GM21447 (cell line): Measurements from ENCODE around the gene ADAMTS17.
"Not testable (repeated sequence)": the region's sequence is repeated elsewhere in the genome, so short reads cannot be mapped to it uniquely, and the experiment has no call there.

Experiments
- ATAC-seq: cut with Tn5 transposase; IDR thresholded peaks from one replicate; pipeline ENCODE4 v1.9.1; 2021; ENCODE audit not compliant: unreplicated experiment

ADAMTS17 gene

DNA sequence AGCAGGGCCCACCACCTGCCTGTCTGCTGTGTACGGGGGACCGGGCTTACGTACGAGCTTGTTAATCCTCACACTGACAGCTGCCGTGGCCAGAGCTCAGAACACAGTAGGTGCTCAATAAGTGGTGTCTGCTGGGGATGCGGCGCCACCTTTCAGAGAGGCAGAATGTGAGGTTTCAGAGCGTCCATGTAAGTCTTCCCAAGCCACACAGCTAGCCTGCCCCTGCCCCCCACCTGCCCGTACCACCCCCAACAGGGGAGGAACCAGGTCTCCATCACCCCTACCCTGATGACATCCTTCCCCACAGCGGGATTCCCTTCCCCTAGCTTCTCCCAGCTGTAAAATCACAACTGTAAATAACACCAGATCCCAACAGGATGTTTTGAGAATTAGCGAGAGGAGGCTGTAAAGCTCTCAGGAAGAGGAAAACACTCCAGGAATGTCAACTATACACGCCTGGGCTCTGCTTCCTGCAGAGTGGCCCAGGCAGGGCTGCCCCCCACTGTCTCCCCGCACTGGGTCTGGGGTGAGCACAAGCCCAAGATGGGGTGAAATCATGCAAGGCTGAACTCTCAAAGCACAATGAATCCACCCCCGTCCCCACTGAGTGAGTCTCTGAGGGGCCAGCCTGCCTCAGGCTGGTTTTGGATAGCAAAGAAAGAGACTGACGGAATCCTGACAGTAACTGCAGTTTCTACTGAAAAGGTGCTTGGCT lies 358.4 kb downstream of the ADAMTS17 start:
- no peak for ATAC-seq

DNA sequence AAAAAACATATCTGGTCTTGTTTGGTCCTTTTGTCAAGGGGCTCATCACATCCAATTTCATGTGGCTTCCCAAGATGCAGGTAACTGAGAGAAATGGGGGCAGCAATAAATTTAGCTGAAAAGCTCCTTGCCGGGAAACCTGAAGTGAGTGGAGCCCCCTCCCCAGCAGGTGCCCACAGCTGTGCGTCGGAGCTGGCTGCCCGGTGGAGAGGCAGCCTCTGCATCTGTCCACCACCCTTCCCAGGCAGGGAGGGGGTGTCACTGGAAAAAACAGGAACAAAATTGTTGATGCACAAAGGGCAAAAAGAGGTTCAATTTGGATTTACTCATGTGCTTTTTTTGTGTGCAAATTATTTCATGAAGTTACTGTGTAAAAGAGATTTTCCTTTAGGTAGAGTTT lies 359.1 kb downstream of the ADAMTS17 start:
- no peak for ATAC-seq

- no peak for ATAC-seq
These were observed 359.7 kb downstream of the ADAMTS17 start for GRCh38 chr15:99981839-99982658.

DNA sequence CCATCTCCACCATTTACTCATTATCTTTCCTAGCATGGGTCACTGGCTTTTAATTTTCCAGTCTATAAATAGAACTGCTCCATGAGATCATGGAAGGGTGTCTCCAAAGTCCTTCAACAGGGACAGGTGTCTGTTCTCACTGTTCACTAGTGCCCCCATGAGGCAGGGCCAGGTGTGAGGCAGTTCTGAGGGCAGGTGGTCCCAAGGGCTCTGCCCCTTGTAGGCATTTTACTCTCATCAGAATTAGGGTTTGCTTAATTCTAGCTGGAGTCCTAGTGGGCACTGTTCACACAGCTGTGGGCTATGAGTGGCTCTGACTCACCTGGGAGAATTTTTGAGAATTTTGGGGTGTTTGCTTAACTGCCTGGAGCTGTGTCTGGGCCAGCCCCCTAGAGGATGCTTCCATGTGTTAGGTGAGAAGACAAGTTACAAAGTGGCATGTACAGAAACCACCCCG lies 360.6 kb downstream of the ADAMTS17 start:
- ATAC-seq, result no peak

GRCh38 chr15:99980752-99981151 lies 361.0 kb downstream of the ADAMTS17 start:
- no peak for ATAC-seq

DNA sequence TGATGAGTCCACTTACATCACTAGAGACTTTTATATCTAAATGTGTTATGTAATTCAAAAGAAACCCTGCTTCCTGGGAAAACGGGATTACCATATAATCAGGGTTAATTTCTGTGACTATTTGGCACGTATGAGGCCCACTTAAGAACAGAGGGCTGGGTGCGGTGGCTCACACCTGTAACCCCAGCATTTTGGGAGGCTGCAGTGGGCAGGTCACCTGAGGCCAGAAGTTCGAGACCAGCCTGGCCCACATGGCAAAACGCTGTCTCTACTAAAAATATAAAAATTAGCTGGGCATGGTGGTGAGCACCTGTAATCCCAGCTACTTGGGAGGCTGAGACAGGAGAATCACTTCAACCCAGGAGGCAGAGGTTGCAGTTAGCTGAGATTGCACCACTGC lies 361.9 kb downstream of the ADAMTS17 start:
- ATAC-seq, result not testable (repeated sequence)

DNA sequence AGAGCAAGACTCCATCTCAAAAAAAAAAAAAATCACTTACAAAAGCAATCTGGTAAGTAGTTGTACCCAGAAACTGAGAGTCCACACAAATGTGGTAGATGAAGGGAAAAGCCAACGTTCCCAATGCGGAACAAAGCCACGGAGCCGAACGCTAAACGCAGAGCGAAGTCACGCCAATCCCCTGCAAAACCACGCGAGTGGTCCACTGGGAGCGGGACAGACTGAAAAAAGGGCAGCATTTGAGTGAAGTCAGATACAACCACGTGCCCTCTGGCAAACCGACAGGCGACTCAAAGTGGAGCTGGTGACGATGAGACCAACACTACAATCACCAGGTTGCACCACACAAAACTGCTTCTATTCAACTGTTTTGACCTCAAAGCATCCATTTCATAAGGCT lies 362.4 kb downstream of the ADAMTS17 start:
- no peak for ATAC-seq

DNA sequence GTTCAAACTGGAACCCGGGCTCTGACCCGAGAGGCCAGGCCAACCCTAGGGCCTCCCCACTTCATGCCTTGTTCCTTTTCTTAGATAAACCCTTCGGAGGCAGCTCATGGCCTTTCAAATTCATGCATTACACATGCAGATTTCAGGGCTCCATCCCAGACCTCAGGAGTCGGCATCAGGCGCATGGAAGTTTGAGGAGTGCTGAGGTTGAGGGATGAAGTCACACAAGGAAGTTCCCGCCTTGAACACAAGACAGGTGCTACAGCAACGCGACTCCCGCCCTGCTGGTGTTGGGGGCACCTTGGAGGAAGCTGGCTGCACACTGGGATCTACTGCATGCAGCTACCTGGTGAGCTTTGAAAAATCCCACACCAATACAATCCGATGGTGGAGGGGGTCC lies 363.3 kb downstream of the ADAMTS17 start:
- ATAC-seq, result no peak

DNA sequence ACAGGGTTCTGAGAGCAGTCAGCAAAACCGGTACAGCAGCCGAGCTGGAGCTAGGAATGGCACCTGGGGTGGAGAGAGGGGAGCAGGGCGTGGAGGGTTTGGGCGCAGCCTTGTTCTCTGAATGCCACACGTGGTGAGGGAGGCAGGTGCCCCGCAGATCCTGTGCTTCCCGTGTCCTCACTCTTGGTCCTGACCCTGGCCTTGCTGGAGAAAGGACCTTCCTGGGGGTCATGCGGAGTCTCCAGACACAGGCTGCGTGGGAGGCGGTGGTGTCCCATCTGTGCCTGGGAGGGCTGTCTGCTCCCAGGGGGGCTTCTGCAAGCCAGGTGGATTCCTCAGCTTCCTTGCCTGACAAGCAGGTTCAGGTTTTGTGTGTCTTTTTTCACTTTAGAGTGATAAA lies 363.8 kb downstream of the ADAMTS17 start:
- ATAC-seq, result no peak

GRCh38 chr15:99976811-99977271 lies 364.9 kb downstream of the ADAMTS17 start:
- no peak for ATAC-seq

DNA sequence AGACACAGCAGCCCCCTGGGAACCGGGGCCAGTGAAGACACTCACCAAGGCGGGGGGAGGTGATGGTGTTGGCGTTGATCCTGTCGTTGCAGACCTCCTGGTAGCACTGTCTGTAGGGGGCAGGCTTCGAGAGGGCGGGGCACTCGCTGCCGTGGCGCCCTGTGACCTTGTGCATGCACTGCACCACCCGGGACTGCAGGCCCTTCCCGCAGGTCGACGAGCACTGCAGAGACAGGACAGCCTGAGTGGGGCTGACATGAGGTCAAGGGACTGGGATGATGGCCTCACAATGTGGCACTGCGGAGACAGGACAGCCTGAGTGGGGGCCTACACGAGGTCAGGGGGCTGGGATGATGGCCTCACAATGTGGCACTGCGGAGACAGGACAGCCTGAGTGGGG lies 365.8 kb downstream of the ADAMTS17 start:
- no peak for ATAC-seq

- ATAC-seq, result no peak
These were observed 367.5 kb downstream of the ADAMTS17 start for GRCh38 chr15:99974246-99974645.

- ATAC-seq, result no peak
These were observed 368.4 kb downstream of the ADAMTS17 start for GRCh38 chr15:99973351-99973750.

DNA sequence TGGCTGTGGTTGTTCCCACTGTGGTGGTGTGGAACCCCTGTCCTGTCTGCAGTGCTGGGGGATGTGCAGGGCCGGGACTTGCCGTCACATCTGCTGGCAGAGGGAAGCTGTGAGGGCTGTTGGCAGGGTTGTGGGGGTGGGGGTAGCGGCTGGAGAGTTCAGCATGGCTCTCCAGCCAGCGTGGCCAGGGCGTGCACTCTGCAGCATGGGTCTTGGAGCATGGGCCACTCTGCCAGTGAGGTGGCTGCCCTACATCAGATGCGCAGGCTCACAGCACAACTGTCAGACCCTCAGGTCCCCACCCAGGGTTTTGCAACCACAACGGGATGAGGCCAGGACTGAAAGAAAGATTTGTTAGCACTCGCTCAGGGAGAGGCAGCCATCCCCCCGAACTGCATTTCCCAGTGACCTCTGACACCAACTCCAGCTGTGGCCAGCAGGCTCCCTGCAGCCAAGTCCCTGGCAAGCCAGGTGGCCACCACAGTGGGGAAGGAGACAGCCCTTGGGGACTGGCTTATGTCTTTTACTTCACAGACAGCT lies 370.8 kb downstream of the ADAMTS17 start:
- no peak for ATAC-seq

DNA sequence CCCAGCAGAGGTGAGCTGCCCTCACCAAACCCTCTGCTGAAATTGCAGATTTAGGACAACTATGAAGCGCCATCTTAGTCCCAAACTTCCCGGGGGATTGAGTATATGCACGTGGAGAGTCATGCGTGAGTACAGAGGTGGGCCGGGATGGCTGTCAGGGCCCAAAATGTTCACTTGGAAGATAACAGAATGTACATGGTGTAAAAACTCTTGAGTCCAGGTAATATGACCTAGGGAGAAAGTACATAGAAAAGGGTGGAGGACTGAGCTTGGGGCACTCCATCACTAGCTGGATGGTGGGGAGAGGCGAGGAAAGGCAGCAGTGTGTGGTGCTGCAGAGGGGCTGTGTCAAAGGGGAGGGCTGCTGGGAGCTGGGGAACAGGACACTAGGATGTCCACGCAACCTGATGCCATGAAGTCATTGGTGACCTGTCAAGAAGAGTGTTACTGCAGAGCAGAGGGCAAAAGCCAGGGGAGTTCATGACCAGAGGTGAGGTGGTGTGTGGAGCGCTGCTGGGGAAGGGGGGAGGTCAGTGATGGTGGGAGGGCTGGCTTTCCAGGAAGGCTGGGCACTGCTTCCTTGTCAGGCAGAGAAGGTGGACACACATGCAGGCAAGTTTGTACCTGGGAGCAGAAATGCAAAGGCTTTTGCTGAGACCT lies 372.4 kb downstream of the ADAMTS17 start:
- no peak for ATAC-seq

DNA sequence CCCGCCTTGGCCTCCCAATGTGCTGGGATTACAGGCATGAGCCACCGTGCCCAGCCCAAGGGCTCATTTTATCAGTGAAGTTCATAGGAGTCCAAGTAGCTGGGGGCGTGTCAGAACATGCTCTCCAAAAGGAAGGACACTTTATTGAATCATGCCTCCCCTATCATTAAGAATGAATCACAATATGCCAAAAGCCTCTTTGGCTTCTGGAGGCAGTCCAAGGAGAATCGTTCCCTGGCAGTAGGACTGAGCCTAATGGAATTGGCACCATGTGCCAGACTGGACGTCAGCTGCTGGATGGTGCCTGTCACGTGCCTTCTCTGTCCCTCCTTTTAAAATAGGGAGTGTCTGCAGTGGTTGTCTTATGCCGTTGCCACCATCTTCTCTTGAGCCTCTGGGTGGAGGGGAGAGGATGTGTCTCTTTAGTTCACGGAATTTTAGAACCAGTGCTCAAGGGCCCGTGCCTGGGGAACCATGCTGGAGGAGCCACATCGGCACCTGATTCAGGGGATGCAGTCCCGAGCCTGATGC lies 373.9 kb downstream of the ADAMTS17 start:
- no peak for ATAC-seq

GRCh38 chr15:99966815-99967214 lies 375.0 kb downstream of the ADAMTS17 start:
- no peak for ATAC-seq

GRCh38 chr15:99965376-99965775 lies 376.4 kb downstream of the ADAMTS17 start:
- ATAC-seq, result no peak

- ATAC-seq, result no peak
These were observed 377.8 kb downstream of the ADAMTS17 start for GRCh38 chr15:99963976-99964375.

DNA sequence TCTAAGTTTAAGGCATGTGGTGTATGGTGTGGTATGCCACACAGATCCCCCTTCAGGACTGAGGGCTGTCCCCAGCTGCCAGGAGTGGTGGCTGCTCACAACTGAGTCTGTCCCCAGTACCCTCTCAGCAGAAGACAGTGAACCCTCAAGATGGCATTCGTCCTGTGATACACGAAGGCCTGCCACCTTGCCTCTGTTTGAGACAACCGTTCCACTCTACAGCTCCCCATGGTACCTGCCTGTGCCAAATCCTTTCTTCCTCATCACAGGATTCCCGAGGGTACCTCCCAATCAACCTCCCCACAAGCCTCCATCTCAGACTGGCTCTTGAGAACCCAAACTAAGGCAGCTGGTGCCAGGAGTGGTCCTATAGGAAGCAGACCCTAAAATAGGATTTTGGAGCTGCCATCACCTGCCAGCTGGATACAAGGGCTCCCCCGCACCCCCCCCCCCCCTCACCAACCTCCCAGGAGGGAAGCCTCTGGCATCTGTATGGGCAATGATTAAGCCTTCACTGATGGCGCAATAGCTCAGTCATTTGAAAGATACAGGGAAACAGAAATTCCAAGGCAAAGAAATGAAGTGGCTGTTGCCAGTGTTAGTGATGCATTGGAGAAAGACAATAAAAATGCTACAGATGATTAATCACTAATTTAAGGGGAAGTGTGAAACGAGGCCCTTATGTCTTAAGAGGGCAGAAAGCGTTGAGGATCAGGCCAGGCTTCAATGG lies 378.5 kb downstream of the ADAMTS17 start:
- no peak for ATAC-seq
